Sigmoid colon (tissue), 4 donors: ENCODE data around the gene LYPD6.

Experiments used
- CTCF ChIP-seq, 4 experiments: fragments of 450-650 bp in 3 of 4; fragments of 200-600 bp in 1 of 4; IDR thresholded peaks; one replicate each; pipeline ENCODE4 v1.5.1; 2016 to 2019; ENCODE audit warnings: antibody characterized with exemption in 4 of 4, mild to moderate bottlenecking in 3 of 4, moderate library complexity in 2 of 4
- EP300 ChIP-seq, 4 donors: sonication (generic); formaldehyde crosslinking; IDR thresholded peaks; one replicate each; pipeline ENCODE4 v1.6.1; 2017; ENCODE audit warnings: antibody characterized with exemption in 4 of 4
- POLR2A ChIP-seq, 2 donors: fragments of 450-650 bp; IDR thresholded peaks; one replicate each; pipeline ENCODE4 v1.6.1; 2016; ENCODE audit warnings: antibody characterized with exemption in 2 of 2, mild to moderate bottlenecking in 2 of 2, moderate library complexity in 2 of 2

- no peak for TF ChIP-seq CTCF (IDR thresholded peaks at IDR 0.05)
- TF ChIP-seq POLR2A (IDR thresholded peaks at IDR 0.05): no peak
- TF ChIP-seq EP300 (IDR thresholded peaks at IDR 0.05): no peak
Measured at GRCh38 chr2:149393614-149394013, 63.2 kb downstream of the LYPD6 start.
